IMR-90 (cell line): ENCODE results near the gene INHBE. TPM values are rescaled to one million over a fixed set of nuclear protein-coding genes. Genes with fewer than 3 reads are reported as not detected.

Experiments
- ATAC-seq: fragments of 200-7000 bp; cut with Tn5 transposase; 2 replicates; pipeline ENCODE4 v1.9.1; 2020; ENCODE audit warnings: low read depth, mild to moderate bottlenecking, moderate library complexity
- BruUV-seq: library from RNA; stranded (reverse); fragments of 400-500 nt; replicated peaks from 2 replicates; lab custom pipeline; 2021; lab: Mats Ljungman, UMichigan
- CTCF ChIA-PET: fragments of 300-600 bp; formaldehyde crosslinking; extraction: SDS; loops from one replicate; lab custom pipeline; 2021; ENCODE audit warnings: antibody characterized with exemption; lab: Yijun Ruan, JAX
- POLR2A ChIA-PET: fragments of 300-600 bp; sonication (Branson Sonifier 250); formaldehyde crosslinking; loops from one replicate; lab custom pipeline; 2022; ENCODE audit warnings: antibody characterized with exemption; ENCODE audit not compliant: unreplicated experiment; lab: Charles Lee
- DNase-seq: peaks from one replicate; pipeline ENCODE4 v3.0.0; 2013
- H2AFZ ChIP-seq: replicated peaks from 2 replicates; pipeline ENCODE3; 2013; ENCODE audit warnings: low read length, mild to moderate bottlenecking; ENCODE audit not compliant: poor library complexity
- H2AK5ac ChIP-seq: 2 replicates; pipeline ENCODE4 v1.6.1; 2013; ENCODE audit warnings: low read depth, low read length, inconsistent platforms
- H2AK9ac ChIP-seq: replicated peaks from 2 replicates; pipeline ENCODE3; 2013; ENCODE audit warnings: mild to moderate bottlenecking, low read depth, low read length, moderate library complexity; ENCODE audit not compliant: poor library complexity
- H2BK120ac ChIP-seq: 2 replicates; pipeline ENCODE4 v1.6.1; 2013; ENCODE audit warnings: low read depth, low read length, inconsistent platforms
- H2BK15ac ChIP-seq: 3 replicates; pipeline ENCODE4 v1.6.1; 2013; ENCODE audit warnings: low read depth, low read length, inconsistent platforms
- H2BK20ac ChIP-seq: 2 replicates; pipeline ENCODE4 v1.6.1; 2013; ENCODE audit warnings: low read depth, mild to moderate bottlenecking, inconsistent platforms, low read length, moderate library complexity
- H2BK5ac ChIP-seq: 2 replicates; pipeline ENCODE4 v1.6.1; 2013; ENCODE audit warnings: mild to moderate bottlenecking, low read depth, low read length, inconsistent platforms; ENCODE audit not compliant: poor library complexity, severe bottlenecking
- H3K14ac ChIP-seq: replicated peaks from 2 replicates; pipeline ENCODE4 v1.6.1; 2013; ENCODE audit warnings: low read depth, low read length, inconsistent platforms
- H3K18ac ChIP-seq: 2 replicates; pipeline ENCODE4 v1.6.1; 2013; ENCODE audit warnings: low read depth, low read length, control low read depth
- H3K23ac ChIP-seq: 2 replicates; pipeline ENCODE4 v1.6.1; 2013; ENCODE audit warnings: low read depth, low read length, inconsistent platforms
- H3K27ac ChIP-seq: 2 replicates; pipeline ENCODE4 v1.5.1; 2013; ENCODE audit warnings: mild to moderate bottlenecking, control low read depth, low read length; ENCODE audit not compliant: insufficient read depth
- H3K27me3 ChIP-seq: 2 replicates; pipeline ENCODE4 v1.6.1; 2013; ENCODE audit warnings: low read length; ENCODE audit not compliant: control insufficient read depth, insufficient read depth
- H3K36me3 ChIP-seq: 2 replicates; pipeline ENCODE4 v1.6.1; 2013; ENCODE audit warnings: low read length, mixed read lengths; ENCODE audit not compliant: control insufficient read depth, insufficient read depth
- H3K4ac ChIP-seq: 2 replicates; pipeline ENCODE4 v1.6.1; 2013; ENCODE audit warnings: low read depth, low read length, inconsistent platforms
- H3K4me1 ChIP-seq: 2 replicates; pipeline ENCODE4 v1.6.1; 2013; ENCODE audit warnings: low read length, mixed read lengths; ENCODE audit not compliant: control insufficient read depth, insufficient read depth
- H3K4me2 ChIP-seq: 2 replicates; pipeline ENCODE4 v1.6.1; 2013; ENCODE audit warnings: low read depth, mild to moderate bottlenecking, control low read depth, low read length, moderate library complexity
- H3K4me3 ChIP-seq: 2 replicates; pipeline ENCODE4 v1.5.1; 2013; ENCODE audit warnings: low read depth, mild to moderate bottlenecking, control low read depth, low read length, moderate library complexity; ENCODE audit not compliant: insufficient read depth
- H3K56ac ChIP-seq: 2 replicates; pipeline ENCODE4 v1.6.1; 2013; ENCODE audit warnings: low read length, inconsistent platforms; ENCODE audit not compliant: insufficient read depth; ENCODE audit errors: extremely low read depth
- H3K79me1 ChIP-seq, 2 experiments: 2 replicates each; pipeline ENCODE4 v1.6.1; 2013; ENCODE audit warnings: low read length in 2 of 2, inconsistent platforms in 1 of 2, low read depth in 1 of 2
- H3K9ac ChIP-seq: 2 replicates; pipeline ENCODE4 v1.6.1; 2013; ENCODE audit warnings: low read depth, low read length, control low read depth
- H3K9me1 ChIP-seq: 2 replicates; pipeline ENCODE4 v1.6.1; 2013; ENCODE audit warnings: low read length, inconsistent platforms; ENCODE audit not compliant: insufficient read depth
- H3K9me3 ChIP-seq: 2 replicates; pipeline ENCODE4 v1.6.1; 2013; ENCODE audit warnings: low read length; ENCODE audit not compliant: control insufficient read depth, insufficient read depth
- H4K20me1 ChIP-seq: 2 replicates; pipeline ENCODE4 v1.6.1; 2013; ENCODE audit warnings: low read length, inconsistent platforms; ENCODE audit not compliant: insufficient read depth
- H4K5ac ChIP-seq: 2 replicates; pipeline ENCODE4 v1.6.1; 2013; ENCODE audit warnings: mild to moderate bottlenecking, low read depth, low read length, control low read depth
- H4K8ac ChIP-seq, 2 experiments: 2 replicates each; pipeline ENCODE4 v1.6.1; 2013; ENCODE audit warnings: low read depth in 2 of 2, low read length in 2 of 2, control low read depth in 1 of 2, inconsistent platforms in 1 of 2
- H4K91ac ChIP-seq: 2 replicates; pipeline ENCODE4 v1.6.1; 2013; ENCODE audit warnings: low read depth, low read length, inconsistent platforms; ENCODE audit not compliant: insufficient read depth
- BHLHE40 ChIP-seq: fragments of 150-350 bp; IDR thresholded peaks from 2 replicates; pipeline ENCODE4 v1.6.1; 2016; ENCODE audit warnings: mild to moderate bottlenecking, low read depth, low read length
- CEBPB ChIP-seq: IDR thresholded peaks from 2 replicates; pipeline ENCODE4 v1.6.1; 2012; ENCODE audit warnings: low read depth, low read length, improper control_type of control experiment
- CHD1 ChIP-seq: IDR thresholded peaks from 2 replicates; pipeline ENCODE4 v1.6.1; 2012; ENCODE audit warnings: low read depth, low read length, improper control_type of control experiment
- ELK1 ChIP-seq: fragments of 150-350 bp; IDR thresholded peaks from 2 replicates; pipeline ENCODE4 v1.6.1; 2016; ENCODE audit warnings: low read depth, mild to moderate bottlenecking, low read length, moderate library complexity, borderline replicate concordance
- FOS ChIP-seq: fragments of 150-350 bp; IDR thresholded peaks from 2 replicates; pipeline ENCODE4 v1.6.1; 2016; ENCODE audit warnings: low read depth, low read length
- MAFK ChIP-seq: IDR thresholded peaks from 2 replicates; pipeline ENCODE4 v1.6.1; 2012; ENCODE audit warnings: low read depth, low read length, improper control_type of control experiment
- MAZ ChIP-seq: IDR thresholded peaks from 2 replicates; pipeline ENCODE4 v1.6.1; 2012; ENCODE audit warnings: low read depth, mild to moderate bottlenecking, low read length, improper control_type of control experiment, moderate library complexity, borderline replicate concordance
- MXI1 ChIP-seq: IDR thresholded peaks from 2 replicates; pipeline ENCODE4 v1.6.1; 2012; ENCODE audit warnings: low read depth, mild to moderate bottlenecking, low read length, moderate library complexity, borderline replicate concordance
- NFE2L2 ChIP-seq: fragments of 150-350 bp; IDR thresholded peaks from 2 replicates; pipeline ENCODE4 v1.6.1; 2016; ENCODE audit warnings: low read depth, mild to moderate bottlenecking, low read length
- POLR2A ChIP-seq: IDR thresholded peaks from 2 replicates; pipeline ENCODE4 v1.6.1; 2012; ENCODE audit warnings: mild to moderate bottlenecking, low read depth, low read length
- RAD21 ChIP-seq: IDR thresholded peaks from 2 replicates; pipeline ENCODE4 v1.6.1; 2012; ENCODE audit warnings: low read length, improper control_type of control experiment
- RCOR1 ChIP-seq: IDR thresholded peaks from 2 replicates; pipeline ENCODE4 v1.6.1; 2012; ENCODE audit warnings: mild to moderate bottlenecking, low read length, improper control_type of control experiment; ENCODE audit not compliant: insufficient replicate concordance
- RFX5 ChIP-seq: IDR thresholded peaks from 2 replicates; pipeline ENCODE4 v1.8.0; 2012; ENCODE audit warnings: low read depth, mild to moderate bottlenecking, low read length, moderate library complexity
- SMC3 ChIP-seq: fragments of 150-350 bp; IDR thresholded peaks from 2 replicates; pipeline ENCODE4 v1.6.1; 2016; ENCODE audit warnings: low read depth, mild to moderate bottlenecking, antibody characterized with exemption, low read length, moderate library complexity
- USF2 ChIP-seq: fragments of 150-350 bp; IDR thresholded peaks from 2 replicates; pipeline ENCODE4 v1.6.1; 2017; ENCODE audit warnings: mild to moderate bottlenecking, antibody characterized with exemption, low read length, low read depth
- WGBS, 2 experiments: methylation state at CpG; one replicate each; pipeline versions ENCODE4 v1.1.5 to v1.1.7; 2013; ENCODE audit warnings: missing lambda C conversion rate in 2 of 2; ENCODE audit not compliant: insufficient read length in 1 of 2; ENCODE audit errors: extremely low coverage in 2 of 2; 5-methylcytosine and 5-hydroxymethylcytosine counted together
- dilution Hi-C: fragments of 300-500 bp; cut with HindIII; formaldehyde crosslinking; loops from one replicate; pipeline ENCODE4 v1.14.3; 2018; ENCODE audit warnings: low sequenced_read_pairs; ENCODE audit not compliant: unreplicated experiment
- in situ Hi-C: fragments of 300-500 bp; cut with MboI; formaldehyde crosslinking; loops from 3 replicates; pipeline ENCODE4 v1.14.3; 2019; ENCODE audit warnings: low sequenced_read_pairs, inconsistent platforms, mixed read lengths
- intact Hi-C: fragments of 100-400 bp; cut with micrococcal nuclease; formaldehyde crosslinking; loops from 2 replicates; pipeline ENCODE4 v1.10.0; 2022
- polyA plus RNA-seq, 3 experiments: library from polyadenylated mRNA; depleted of rRNA; stranded (reverse); fragments of >200 nt; gene quantifications; 2 replicates each; pipeline ENCODE4 v1.2.3, GENCODE V29; 2012; ENCODE audit warnings: low replicate concordance in 1 of 3
- total RNA-seq: library from RNA; depleted of rRNA; stranded (reverse); fragments of >200 nt; gene quantifications from 2 replicates; pipeline ENCODE4 v1.2.3, GENCODE V29; 2012
- TF ChIP-seq, protein P1 (sequence below): conservative IDR thresholded peaks from 2 replicates; pipeline ENCODE4 v1.5.1; 2012; ENCODE audit warnings: mild to moderate bottlenecking, low read depth, low read length, improper control_type of control experiment

Gene INHBE
- total and polyA plus RNA-seq, 2 of the 4 experiments (the other 2 are of a cell fraction), result 0.90 to 1.7 TPM

DNA sequence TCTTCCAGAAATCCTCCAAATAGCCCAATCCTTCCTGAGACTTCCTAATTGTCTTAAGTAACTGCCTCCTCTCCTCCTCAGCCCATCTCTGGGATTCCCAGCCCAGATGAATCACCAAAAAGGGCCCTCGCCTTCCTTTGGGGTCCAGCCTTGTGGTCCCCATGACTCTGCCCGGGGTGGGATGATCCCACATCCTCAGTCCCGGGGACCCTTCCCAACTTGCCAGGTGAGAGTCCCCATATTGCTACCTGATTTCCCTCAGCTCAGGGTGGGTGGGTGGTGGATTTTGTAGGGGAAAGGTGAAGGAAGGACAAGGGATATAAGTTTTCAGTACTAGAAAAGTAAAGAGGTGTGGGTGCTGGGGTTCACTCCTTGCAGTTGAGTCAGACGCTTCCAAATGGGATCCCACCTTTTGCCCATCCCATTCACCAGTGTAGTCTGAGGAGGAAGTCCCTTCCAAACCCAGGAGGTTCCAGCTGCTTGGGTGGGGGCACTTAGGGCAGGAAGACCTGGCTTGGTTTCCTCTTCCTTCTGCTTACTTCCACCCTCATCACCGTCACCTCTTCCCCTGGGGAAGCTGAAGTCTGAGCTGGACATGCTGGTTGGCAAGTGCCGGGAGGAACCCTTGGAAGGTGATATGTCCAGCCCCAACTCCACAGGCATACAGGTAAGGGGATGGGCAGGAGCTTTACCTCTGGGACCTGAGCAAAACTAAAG, 10.1 kb downstream of the INHBE start:
- Histone ChIP-seq H3K36me3 (no peaks in the 10 kb centered on the region), H3K27me3 (peaks cover 7% of the 10 kb centered on the region; the same call in 1 of the 2 replicates), H3K27ac (no peak overlapping the region), H4K5ac (no peak overlapping the region), H2BK15ac (no peak overlapping the region), H4K8ac (no peak overlapping the region), H2AK5ac (no peak overlapping the region), H3K14ac (no peak overlapping the region), H2BK5ac (no peak overlapping the region), H3K4me1 (peaks cover 4% of the 10 kb centered on the region), H4K91ac (no peak overlapping the region), H2AFZ (no peak overlapping the region), H3K9me1 (peaks cover 6% of the 10 kb centered on the region; the same call in 1 of the 2 replicates), H3K79me1 (no peaks in the 10 kb centered on the region), H2AK9ac (no peak overlapping the region), H3K4ac (no peak overlapping the region), H3K4me3 (no peak overlapping the region), H3K9me3 (no peaks in the 10 kb centered on the region), H2BK120ac (no peak overlapping the region), H3K18ac (no peak overlapping the region), H3K9ac (no peak overlapping the region), H3K56ac (no peak overlapping the region), H2BK20ac (no peak overlapping the region), H3K4me2 (no peak overlapping the region), H4K20me1 (no peaks in the 10 kb centered on the region), H3K23ac (no peak overlapping the region)
- BruUV-seq, result no TSS peak
- POLR2A ChIA-PET, result no interaction called here
- TF ChIP-seq RFX5, result no peak
- no peak for TF ChIP-seq SMC3
- no peak for TF ChIP-seq MXI1
- no peak for TF ChIP-seq ELK1
- no peak for TF ChIP-seq USF2
- TF ChIP-seq NFE2L2, result no peak
- no peak for TF ChIP-seq FOS
- TF ChIP-seq, protein P1, sequence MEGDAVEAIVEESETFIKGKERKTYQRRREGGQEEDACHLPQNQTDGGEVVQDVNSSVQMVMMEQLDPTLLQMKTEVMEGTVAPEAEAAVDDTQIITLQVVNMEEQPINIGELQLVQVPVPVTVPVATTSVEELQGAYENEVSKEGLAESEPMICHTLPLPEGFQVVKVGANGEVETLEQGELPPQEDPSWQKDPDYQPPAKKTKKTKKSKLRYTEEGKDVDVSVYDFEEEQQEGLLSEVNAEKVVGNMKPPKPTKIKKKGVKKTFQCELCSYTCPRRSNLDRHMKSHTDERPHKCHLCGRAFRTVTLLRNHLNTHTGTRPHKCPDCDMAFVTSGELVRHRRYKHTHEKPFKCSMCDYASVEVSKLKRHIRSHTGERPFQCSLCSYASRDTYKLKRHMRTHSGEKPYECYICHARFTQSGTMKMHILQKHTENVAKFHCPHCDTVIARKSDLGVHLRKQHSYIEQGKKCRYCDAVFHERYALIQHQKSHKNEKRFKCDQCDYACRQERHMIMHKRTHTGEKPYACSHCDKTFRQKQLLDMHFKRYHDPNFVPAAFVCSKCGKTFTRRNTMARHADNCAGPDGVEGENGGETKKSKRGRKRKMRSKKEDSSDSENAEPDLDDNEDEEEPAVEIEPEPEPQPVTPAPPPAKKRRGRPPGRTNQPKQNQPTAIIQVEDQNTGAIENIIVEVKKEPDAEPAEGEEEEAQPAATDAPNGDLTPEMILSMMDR, result no peak
- TF ChIP-seq CEBPB, result no peak
- TF ChIP-seq RCOR1, result no peak
- no peak for TF ChIP-seq MAFK
- no peak for TF ChIP-seq POLR2A
- TF ChIP-seq RAD21, result no peak
- TF ChIP-seq CHD1, result no peak
- TF ChIP-seq BHLHE40, result no peak
- TF ChIP-seq MAZ, result no peak
- dilution Hi-C loops, result no loop called here
- DNase-seq, result no peak
- in situ Hi-C loops, result no loop called here
- no peak for ATAC-seq
- CTCF ChIA-PET, result no interaction called here
- 85% methylated on average over 3 of the region's 6 CpGs; no CpG with 5 or more reads in 1 of the 2 experiments for WGBS, 2 experiments
- intact Hi-C loops, result no loop called here
